ENCODE data around the gene POLA1.
A peak's percentile ranks its signal among the peaks of the same experiment; 100 is the strongest.

The POLA1 gene

GRCh38 chrX:24833695-24834094 is 140.0 kb downstream of the POLA1 start:
- Histone ChIP-seq H3K9me3 (ENCODE audit: insufficient read depth, low read length) (no peaks in the 10 kb centered on the region), H3K4me3 (ENCODE audit: low read length) (no peak overlapping the region), H3K36me3 (replicated peaks; ENCODE audit: low read depth, low read length) (peaks cover 3% of the 10 kb centered on the region), H3K79me2 (ENCODE audit: low read length) (no peaks in the 10 kb centered on the region), H3K27me3 (ENCODE audit: low read depth, low read length) (no peaks in the 10 kb centered on the region), H3K4me1 (ENCODE audit: low read length) (no peaks in the 10 kb centered on the region), H3K9ac (ENCODE audit: low read length) (no peak overlapping the region), H3K27ac (ENCODE audit: low read length) (no peak overlapping the region), H4K20me1 (ENCODE audit: insufficient read depth, low read length) (peaks cover 3% of the 10 kb centered on the region; the same call in 1 of the 2 replicates), H3K4me2 (ENCODE audit: low read length) (no peak overlapping the region), H2AFZ (ENCODE audit: low read depth, low read length) (no peak overlapping the region)
- no peak for TF ChIP-seq CTCF (IDR thresholded peaks at IDR 0.05; ENCODE audit: low read depth, low read length)
- TF ChIP-seq EZH2phosphoT487 (IDR thresholded peaks at IDR 0.05; ENCODE audit: low read depth): no peak

GRCh38 chrX:24837966-24838365 is 144.2 kb downstream of the POLA1 start:
- Histone ChIP-seq H3K4me1 (ENCODE audit: low read length) (peaks cover 13% of the 10 kb centered on the region), H2AFZ (ENCODE audit: low read depth, low read length) (no peak overlapping the region), H3K4me2 (ENCODE audit: low read length) (no peak overlapping the region), H3K79me2 (ENCODE audit: low read length) (peaks cover 4% of the 10 kb centered on the region; the same call in 1 of the 2 replicates), H3K27ac (ENCODE audit: low read length) (no peak overlapping the region), H3K27me3 (ENCODE audit: low read depth, low read length) (no peaks in the 10 kb centered on the region), H3K9ac (ENCODE audit: low read length) (no peak overlapping the region), H3K4me3 (ENCODE audit: low read length) (no peak overlapping the region), H4K20me1 (ENCODE audit: insufficient read depth, low read length) (peaks cover 6% of the 10 kb centered on the region; the same call in 1 of the 2 replicates), H3K9me3 (ENCODE audit: insufficient read depth, low read length) (no peaks in the 10 kb centered on the region), H3K36me3 (replicated peaks; ENCODE audit: low read depth, low read length) (no peaks in the 10 kb centered on the region)
- TF ChIP-seq EZH2phosphoT487 (IDR thresholded peaks at IDR 0.05; ENCODE audit: low read depth) (no peak), CTCF (IDR thresholded peaks at IDR 0.05; ENCODE audit: low read depth, low read length) (no peak)

GRCh38 chrX:24838629-24839028 is 144.9 kb downstream of the POLA1 start:
- Histone ChIP-seq H3K4me1 (ENCODE audit: low read length) (peaks cover 13% of the 10 kb centered on the region), H3K79me2 (ENCODE audit: low read length) (peaks cover 4% of the 10 kb centered on the region; the same call in 1 of the 2 replicates), H3K4me3 (ENCODE audit: low read length) (no peak overlapping the region), H3K9me3 (ENCODE audit: insufficient read depth, low read length) (no peaks in the 10 kb centered on the region), H3K27ac (ENCODE audit: low read length) (no peak overlapping the region), H3K9ac (ENCODE audit: low read length) (no peak overlapping the region), H2AFZ (ENCODE audit: low read depth, low read length) (no peak overlapping the region), H4K20me1 (ENCODE audit: insufficient read depth, low read length) (peaks cover 6% of the 10 kb centered on the region; the same call in 1 of the 2 replicates), H3K27me3 (ENCODE audit: low read depth, low read length) (no peaks in the 10 kb centered on the region), H3K36me3 (replicated peaks; ENCODE audit: low read depth, low read length) (peaks cover 6% of the 10 kb centered on the region), H3K4me2 (ENCODE audit: low read length) (no peak overlapping the region)
- no peak for TF ChIP-seq EZH2phosphoT487 (IDR thresholded peaks at IDR 0.05; ENCODE audit: low read depth)
- TF ChIP-seq CTCF (IDR thresholded peaks at IDR 0.05; ENCODE audit: low read depth, low read length): peak; percentile 65

- peaks cover 13% of the 10 kb centered on the region for H3K4me1 ChIP-seq (ENCODE audit: low read length)
- peaks cover 6% of the 10 kb centered on the region; the same call in 1 of the 2 replicates for H4K20me1 ChIP-seq (ENCODE audit: insufficient read depth, low read length)
- no peak overlapping the region for H3K9ac ChIP-seq (ENCODE audit: low read length)
- no peak overlapping the region for H3K4me3 ChIP-seq (ENCODE audit: low read length)
- H3K36me3 ChIP-seq (replicated peaks; ENCODE audit: low read depth, low read length): peaks cover 9% of the 10 kb centered on the region
- TF ChIP-seq EZH2phosphoT487 (IDR thresholded peaks at IDR 0.05; ENCODE audit: low read depth) (no peak), CTCF (IDR thresholded peaks at IDR 0.05; ENCODE audit: low read depth, low read length) (no peak)
- no peaks in the 10 kb centered on the region for H3K27me3 ChIP-seq (ENCODE audit: low read depth, low read length)
- H3K79me2 ChIP-seq (ENCODE audit: low read length): peaks cover 4% of the 10 kb centered on the region; the same call in 1 of the 2 replicates
- no peak overlapping the region for H3K4me2 ChIP-seq (ENCODE audit: low read length)
- no peak overlapping the region for H2AFZ ChIP-seq (ENCODE audit: low read depth, low read length)
- no peaks in the 10 kb centered on the region for H3K9me3 ChIP-seq (ENCODE audit: insufficient read depth, low read length)
- H3K27ac ChIP-seq (ENCODE audit: low read length): no peak overlapping the region
Measured at GRCh38 chrX:24839331-24839730, 145.6 kb downstream of the POLA1 start.

Data from OCI-LY3 (cell line).